GM18520 (cell line): ENCODE measurements around the gene VIPR2.
"Not testable (repeated sequence)": the region's sequence is repeated elsewhere in the genome, so short reads cannot be mapped to it uniquely, and the experiment has no call there.

Source experiments
- ATAC-seq: cut with Tn5 transposase; IDR thresholded peaks from one replicate; pipeline ENCODE4 v1.9.1; 2021; ENCODE audit not compliant: unreplicated experiment

VIPR2 gene

DNA sequence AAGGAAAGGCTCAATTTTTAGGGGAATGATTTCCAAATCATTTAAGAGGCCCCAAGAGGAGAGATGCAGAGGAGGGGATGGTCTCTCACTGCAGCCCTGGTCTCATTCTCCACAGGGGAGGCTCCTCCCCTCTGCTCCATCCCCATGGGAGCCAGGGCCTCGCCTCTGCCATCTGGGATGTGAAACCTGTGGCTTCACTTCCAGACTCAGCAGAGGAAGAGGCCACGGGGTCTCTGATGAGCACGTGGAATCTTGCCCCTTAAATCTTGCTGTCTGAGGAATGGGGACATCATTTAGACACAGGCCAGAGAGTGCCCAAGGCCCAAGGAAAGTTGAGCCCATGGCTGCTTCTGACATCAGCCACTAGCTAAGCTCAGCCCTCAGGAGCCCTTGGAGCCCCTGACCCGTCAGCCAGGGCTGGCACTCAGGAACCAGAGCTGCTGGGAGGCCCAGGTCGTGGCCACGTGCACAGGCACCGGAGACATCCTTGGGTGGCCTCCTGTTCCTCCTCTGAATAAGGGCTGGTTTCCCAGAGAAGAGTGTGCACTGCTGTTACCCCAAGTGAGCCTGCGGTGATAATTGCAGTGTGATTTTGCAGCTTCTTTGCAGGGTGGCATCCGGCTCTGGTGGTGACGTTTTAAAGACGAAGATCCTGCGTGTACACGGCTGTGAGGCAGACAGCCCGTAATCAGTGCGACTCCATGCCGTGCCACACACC, 50.5 kb downstream of the VIPR2 start:
- no peak for ATAC-seq

DNA sequence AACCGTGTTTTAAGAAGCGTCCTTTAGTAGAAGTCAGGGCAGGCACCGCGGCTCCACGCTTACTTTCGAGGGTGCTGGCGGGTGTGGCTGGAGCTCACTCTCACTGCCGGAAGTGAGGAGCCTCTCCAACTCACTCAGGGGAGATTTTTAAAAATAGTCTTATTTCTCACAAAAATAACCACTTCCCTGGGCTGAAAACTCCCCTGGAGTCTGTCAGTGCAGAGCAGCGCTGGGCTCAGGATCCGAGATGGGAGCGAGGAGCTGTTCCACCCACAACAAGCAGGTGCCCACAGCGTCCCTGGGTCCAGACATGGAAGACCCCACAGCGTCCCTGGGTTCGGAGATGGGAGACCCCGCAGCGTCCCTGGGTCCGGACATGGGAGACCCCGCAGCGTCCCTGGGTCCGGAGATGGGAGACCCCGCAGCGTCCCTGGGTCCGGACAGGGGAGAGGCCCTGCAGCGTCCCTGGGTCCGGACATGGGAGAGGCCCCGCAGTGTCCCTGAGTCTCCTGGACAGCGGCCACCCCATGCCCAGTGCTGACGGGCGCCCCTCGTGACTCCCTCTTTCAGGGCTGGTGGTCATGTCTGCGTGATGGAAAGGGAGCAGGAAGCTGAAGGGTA, 51.2 kb downstream of the VIPR2 start:
- no peak for ATAC-seq

DNA sequence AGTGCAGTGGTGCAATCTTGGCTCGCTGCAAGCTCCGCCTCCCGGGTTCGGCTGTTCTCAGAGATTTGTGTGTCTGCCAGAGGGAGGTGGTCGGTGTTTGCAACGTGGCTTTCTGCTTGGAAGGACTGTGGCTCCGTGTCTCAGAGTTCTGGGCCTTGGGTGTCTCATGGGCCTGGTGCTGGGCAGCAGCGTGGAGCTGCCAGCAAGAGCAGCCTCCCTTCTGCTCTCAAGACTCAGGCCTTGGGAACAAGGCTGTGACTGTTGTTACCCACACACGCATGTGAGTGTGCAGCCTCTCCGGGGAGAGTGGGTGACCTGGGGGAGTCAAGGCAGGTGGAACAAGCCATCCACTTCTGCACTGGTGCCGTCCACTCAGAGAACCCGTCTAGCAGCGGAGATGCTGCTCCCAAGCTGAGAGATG, 52.0 kb downstream of the VIPR2 start:
- ATAC-seq: no peak

DNA sequence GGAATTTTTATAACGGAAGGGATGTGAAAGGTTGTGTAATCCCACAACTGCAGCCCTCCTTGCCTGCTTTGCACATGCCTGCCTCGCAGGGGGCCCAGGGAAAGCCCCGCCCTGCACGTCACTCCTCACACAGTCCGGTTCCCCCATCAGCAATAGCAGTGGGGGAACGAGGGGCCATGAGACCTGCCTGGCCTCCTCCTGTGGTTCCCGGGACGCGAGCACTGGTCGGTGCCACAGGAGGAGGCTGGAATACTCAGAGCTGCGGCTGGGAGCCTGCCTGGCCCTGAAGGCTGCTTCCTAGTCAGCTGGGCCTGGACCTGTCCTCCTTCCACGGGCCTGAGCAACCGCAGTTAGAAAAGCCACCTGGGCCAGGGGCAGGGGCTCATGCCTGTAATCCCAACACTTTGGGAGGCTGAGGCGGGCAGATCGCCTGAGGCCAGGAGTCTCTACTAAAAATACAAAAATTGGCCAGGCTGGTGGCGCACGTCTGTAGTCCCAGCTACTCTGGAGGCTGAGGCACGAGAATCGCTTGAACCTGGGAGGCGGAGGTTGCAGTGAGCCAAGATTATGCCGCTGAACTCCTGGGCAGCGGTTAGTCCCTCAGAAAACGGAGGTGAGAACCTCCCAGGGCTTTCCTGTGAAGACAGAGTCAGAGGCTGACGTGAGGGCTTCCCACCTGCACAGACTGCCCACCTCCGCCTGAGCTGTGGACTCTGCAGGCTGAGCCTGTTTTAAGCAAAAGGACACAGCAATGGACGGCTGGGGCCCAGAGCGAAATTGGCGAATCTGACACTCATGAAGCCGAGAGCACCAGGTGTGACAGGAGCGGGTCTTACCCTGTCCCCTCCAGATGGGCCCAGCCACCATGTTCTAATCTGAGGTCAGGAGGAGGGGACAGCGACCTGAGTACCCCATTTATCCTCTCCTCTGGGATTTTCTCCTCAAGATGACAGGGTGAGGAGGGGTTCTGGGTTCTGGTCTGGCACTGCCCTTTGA, 52.9 kb downstream of the VIPR2 start:
- no peak for ATAC-seq

DNA sequence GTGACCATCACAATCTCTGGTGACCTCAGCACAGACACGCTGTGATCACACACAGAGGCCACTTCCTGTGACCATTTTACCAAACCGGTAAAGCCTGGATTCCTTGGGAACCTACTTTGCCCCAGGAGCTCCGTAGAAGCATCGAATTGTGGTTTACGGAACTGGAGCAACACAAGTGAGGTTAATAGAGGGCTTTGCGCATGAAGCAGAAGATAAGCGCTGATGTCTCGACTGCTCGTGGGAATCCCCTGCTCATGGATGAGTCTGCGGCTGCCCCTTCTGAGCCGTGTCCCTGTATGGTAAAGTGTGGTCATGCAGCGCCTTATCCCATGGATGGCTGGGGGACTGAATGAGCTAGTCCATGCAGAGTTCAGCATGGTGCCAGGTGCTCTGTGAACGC, 53.6 kb downstream of the VIPR2 start:
- ATAC-seq: no peak

DNA sequence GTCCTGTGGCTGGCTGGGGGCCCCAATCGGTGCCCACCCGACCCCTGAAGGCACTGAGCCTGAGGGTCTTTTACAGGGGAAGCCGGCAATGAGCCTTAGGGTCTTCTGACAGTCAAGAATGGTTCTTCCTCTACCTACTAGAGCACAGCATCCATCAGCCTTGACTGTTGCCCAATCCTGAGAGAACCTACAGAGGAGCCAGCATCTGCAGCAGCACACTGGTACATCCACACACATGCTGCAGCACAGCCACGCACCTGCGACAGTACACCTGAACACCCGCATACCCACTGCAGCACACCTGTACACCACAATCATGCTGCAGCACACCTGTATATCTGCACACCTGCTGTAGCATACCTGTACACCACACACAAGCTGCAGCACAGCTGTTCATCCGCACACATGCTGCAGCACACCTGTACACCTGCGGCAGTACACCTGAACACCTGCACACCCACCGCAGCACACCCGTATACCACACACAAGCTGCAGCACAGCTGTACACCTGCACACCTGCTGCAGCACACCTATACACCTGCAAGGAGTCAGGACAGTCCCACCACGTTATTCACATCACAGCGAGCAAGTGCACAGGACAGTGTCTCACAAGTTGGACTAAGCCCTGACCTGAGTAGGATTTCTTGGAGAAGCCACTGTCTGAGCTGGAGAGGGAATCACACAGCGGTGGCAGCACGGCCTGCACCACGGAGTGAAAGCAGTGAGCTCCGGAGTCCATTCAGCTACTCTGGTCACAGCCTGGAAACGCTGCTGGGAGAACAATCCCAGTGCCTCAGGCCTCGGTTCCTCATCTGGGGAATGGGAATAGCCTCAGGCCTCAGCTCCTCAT, 56.4 kb downstream of the VIPR2 start:
- ATAC-seq: no peak

DNA sequence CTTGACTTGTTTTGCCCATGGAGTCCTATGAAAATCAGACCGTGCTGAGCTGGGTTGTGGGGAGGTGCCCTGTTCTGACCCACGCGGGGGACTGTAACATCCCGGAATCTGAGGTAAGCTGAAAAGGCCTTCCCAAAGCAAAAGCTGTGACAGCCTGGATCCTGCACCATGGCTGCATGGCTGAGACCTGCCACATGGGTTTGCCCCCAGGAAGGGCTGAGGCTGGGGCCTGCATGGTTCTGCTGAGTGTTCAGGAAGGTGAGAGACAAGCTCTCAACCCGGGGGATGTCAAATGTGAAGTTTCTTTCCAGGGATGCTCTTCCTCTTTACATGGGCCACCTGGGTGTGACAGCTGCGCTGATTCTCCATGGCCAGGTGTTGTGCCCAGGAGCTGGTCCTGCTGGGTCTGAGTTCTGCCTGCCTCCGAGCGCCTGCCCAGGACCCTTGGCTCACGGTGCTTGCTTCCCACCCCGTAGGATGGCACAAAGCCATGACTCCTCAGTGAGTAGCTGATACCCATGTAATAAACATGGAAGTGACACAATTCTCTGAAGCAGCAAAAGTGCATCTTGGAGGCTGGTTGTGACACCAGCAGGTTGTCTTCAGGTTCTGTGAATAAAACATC, 58.3 kb downstream of the VIPR2 start:
- ATAC-seq: no peak

DNA sequence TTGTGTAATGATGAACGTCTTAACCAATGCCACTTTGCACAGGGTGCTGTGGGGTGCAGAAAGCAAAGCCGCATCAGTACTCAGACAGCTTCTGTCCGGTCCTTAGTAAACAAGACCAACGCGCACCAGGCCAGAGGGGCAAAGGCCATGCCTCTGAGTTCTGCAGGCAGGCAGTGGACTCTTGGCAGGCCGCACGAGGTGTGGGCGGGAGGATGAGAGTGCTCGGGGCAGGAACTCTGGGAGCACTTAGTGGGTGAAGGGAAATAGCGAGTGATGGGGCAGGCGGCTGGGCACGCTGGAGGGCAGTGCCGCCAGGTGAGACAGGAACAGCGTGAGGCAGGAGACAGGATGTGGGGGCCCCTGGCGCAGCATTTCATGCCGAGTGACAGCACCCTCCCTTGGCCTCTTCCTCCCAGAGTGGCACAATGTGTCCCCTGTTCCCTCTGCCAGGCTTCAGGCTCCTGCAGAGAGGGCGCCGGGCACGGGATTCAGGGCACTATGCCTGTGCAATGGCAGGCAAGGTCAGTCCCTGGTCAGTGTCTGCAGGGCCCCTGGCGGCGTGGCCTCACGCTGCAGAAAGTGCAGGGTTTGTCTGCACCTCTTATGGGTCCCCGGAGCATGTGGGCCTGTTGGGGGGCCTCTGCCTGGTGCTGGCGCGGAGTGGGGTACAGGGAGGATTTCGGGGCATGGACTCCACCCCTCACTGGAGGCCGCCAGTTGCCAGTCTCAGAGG, 60.4 kb downstream of the VIPR2 start:
- no peak for ATAC-seq

DNA sequence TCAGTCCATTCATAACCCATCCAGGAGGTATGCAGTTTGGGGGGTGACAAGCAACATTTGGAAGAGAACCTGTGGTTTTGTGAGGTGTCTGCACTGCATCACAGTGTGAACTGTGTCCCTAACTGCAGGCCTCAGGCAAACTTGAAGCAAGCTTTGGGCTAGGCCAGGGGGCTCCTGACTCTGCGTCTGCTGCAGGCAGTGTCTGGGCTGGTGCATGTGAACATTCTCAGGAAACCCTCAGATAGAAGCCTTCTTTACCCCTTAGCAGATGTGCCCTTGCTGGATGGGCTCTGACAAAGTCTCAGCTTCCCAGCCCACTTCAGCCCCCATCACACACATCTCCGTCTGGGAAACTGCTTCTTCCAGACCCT, 61.0 kb downstream of the VIPR2 start:
- ATAC-seq: no peak

DNA sequence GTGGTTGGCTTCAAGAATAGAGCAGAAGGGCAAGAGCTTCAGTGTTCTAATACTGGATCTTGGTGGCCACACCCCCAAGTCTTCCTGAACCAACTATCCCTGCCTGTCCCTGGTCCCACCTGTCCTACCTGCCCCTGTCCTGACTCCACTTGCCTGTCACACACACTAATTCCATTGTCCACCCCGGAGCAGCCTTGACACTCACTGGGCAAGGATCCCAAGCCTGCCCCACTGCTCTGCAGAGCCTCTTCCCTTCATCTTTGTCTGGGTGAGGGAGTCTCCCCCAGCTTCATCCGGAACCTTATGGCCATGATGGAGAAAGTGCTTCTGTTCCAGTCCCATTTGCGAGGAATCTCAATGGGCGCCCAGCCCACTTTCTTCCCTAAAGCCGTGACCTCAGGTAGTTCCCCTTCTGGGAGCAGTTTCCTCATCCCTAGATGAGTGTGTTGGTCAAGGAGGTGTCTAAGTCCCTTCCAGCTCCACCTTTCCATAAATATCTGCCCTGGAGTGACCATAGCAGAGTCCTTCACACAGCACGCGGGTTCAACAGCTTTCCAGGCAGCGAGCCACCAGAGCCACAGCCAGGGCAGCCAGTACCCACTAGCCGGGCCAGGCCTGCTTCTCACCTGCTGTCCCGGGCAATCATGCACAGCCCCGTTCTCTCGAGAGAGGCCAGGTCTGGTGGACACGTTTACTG, 61.5 kb downstream of the VIPR2 start:
- no peak for ATAC-seq

DNA sequence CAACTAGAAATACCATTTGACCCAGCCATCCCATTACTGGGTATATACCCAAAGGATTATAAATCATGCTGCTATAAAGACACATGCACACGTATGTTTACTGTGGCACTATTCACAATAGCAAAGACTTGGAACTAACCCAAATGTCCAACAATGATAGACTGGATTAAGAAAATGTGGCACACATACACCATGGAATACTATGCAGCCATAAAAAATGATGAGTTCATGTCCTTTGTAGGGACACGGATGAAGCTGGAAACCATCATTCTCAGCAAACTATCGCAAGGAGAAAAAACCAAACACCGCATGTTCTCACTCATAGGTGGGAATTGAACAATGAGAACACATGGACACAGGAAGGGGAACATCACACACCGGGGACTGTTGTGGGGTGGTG, 62.6 kb downstream of the VIPR2 start:
- ATAC-seq: not testable (repeated sequence)

DNA sequence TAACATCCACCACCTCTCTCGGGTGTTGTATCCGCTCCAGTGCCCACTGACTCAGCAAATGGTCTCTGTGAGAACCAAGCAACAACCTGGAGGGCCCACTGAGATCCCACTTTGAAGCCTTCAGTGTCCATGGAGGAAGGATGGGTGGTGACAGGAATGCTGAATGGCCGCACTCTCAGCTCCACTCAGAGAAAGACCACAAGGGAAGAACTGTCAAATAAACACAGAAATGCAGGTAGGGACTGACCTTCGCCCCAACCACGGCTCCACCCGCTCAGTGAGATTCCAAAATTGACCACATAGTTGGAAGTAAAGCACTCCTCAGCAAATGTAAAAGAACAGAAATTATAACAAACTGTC, 65.8 kb downstream of the VIPR2 start:
- ATAC-seq: no peak

DNA sequence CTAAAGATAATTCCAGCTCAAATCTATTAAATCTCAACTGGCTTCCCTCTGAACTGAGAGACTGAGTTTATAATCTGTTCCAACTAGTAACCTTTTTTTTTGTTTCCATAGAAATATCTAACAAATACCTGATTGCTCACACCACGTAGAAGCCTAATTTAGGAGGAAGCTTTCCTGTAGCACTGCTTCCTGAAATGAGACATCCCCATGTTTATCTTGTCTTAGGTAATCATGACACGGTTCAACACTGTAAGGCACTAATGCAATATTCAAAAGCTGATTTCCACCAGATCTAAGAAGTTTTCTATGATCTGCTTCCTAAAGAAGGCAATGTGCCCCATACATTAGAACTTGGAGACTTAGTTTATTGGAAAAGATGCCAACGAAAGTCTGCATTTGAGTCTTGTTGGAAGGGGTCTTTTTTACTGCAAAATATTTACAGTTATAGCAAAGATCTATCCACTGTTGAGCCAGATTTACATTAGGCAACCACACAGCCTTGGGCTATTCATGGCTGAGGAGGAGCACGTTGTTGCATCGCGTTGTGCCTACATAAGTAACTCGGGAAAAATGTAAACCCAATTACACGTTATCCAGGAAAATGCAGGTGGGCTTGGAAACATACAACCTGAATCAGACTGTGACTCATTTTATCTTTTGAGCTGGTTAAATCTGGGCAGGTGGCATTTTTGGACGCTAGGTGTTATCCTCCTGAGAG, 66.3 kb downstream of the VIPR2 start:
- no peak for ATAC-seq

DNA sequence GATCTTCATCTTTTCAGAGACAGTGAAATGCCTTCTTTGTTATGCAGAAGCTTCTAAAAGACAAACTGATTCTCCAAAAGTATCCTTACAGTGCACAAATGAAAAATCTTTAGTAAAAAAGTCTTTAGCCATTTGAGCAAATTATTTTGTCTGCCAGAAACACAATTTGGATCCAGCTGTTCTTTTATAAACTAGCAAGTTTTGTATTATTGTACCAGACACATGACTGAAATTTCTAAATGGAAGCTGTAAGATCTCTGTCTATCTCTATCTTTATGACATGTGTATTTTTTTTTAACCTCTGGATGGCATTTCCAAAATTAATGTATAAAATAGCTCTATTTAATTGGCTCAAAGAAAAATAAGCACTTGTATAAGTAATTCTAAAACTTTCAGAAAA, 68.3 kb downstream of the VIPR2 start:
- ATAC-seq: no peak

DNA sequence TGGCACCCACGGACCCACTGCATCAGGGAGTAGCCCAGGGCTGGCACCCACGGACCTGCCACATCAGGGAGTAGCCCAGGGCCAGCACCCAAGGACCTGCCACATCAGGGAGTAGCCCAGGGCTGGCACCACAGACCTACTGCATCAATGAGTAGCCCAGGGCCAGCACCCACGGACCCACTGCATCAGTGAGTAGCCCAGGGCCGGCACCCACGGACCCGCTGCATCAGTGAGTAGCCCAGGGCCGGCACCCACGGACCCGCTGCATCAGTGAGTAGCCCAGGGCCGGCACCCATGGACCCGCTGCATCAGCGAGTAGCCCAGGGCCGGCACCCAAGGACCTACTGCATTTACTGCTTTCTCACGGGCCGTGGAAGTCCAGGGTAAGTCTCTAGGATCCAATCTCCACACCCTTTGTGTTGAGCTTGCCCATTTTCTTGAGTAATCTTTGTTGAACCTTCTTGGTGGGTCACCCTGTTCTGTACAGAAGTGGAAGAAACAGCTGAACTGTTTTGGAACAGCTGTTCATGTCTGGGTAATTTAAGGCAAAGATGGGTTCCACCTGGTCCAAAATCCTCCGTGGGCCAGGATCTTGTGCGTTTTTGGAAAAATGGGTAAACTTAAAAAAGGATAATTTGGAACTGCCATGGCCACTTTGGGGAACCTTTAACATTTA, 69.0 kb downstream of the VIPR2 start:
- no peak for ATAC-seq

DNA sequence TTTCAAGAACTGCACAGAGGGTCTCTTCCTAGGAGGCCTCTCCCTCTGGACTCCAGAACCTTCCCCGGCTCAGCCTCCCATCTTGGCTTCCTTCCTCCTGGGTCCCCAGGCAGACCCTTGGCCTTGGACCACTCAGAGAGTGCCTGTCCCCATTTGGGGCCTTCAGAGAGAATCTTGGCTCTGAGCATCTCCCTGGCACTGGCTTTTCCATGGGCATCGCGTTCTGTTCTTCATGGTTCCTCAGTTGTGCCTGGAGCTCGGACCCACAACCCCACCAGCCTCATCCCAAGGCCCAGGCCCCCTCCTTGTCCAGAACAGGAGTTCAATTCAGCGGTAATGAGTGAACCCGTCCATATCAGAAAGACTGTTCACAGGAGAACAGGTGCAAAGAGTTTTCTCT, 73.4 kb downstream of the VIPR2 start:
- ATAC-seq: no peak

DNA sequence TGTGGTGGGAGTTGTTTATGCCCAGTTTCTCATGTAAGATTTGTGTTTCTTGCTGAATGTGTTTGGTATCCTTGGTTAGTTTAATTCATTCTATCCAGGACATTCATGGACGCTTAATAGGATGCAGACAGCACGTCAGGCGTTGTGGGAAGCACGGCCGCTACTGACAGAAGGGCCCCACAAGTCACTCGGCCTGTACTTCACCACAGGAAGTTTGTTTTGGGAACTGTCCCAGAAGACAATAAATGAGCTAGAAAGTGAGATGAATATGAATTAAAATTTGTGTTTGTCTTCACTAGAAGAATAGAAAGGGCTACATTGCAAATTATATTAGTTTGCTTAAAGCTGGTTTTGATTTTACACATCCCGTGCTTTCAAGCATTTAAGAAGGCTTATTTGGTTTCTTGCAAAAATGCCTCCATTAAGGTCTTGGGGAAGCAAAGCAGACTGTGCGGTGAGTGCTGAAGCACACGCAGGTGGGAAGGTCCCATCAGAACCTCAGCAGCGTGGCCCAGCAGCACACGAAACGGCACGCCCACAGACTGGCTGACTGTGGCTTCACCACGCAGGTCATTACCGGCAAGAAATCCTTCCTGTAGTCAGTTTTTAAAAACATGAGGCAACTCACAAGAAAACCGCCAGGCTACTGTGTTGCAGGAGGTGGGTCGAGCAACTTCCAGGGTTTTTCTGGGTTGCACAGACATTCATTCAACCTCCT, 74.1 kb downstream of the VIPR2 start:
- ATAC-seq: peak; percentile 69
